ENCODE data around the gene CARD14. TPM values are rescaled to one million over a fixed set of nuclear protein-coding genes. Genes with fewer than 3 reads are reported as not detected.
"Not testable (repeated sequence)": the region's sequence is repeated elsewhere in the genome, so short reads cannot be mapped to it uniquely, and the experiment has no call there.

CARD14 gene
- total RNA-seq, 1 donor from 2014 or later, result 0.34 TPM

- DNase-seq, result no peak
Observed at GRCh38 chr17:80227666-80228065, 57.8 kb downstream of the CARD14 start.

GRCh38 chr17:80228477-80228876, 58.6 kb downstream of the CARD14 start:
- no peak for DNase-seq

GRCh38 chr17:80229011-80229410, 59.2 kb downstream of the CARD14 start:
- no peak for DNase-seq

GRCh38 chr17:80232438-80232837, 62.6 kb downstream of the CARD14 start:
- no peak for DNase-seq

GRCh38 chr17:80233202-80233601, 63.4 kb downstream of the CARD14 start:
- DNase-seq, result no peak

- DNase-seq, result no peak
Observed at GRCh38 chr17:80236911-80237310, 67.1 kb downstream of the CARD14 start.

- no peak for DNase-seq
Observed at GRCh38 chr17:80237386-80237785, 67.6 kb downstream of the CARD14 start.

- DNase-seq, result no peak
Observed at GRCh38 chr17:80242505-80242904, 72.7 kb downstream of the CARD14 start.

GRCh38 chr17:80243526-80244433, 74.0 kb downstream of the CARD14 start:
- DNase-seq, result no peak

- DNase-seq, result not testable (repeated sequence)
Observed at GRCh38 chr17:80244448-80244847, 74.6 kb downstream of the CARD14 start.

- DNase-seq, result no peak
Observed at GRCh38 chr17:80244871-80245509, 75.2 kb downstream of the CARD14 start.

GRCh38 chr17:80245566-80246265, 75.9 kb downstream of the CARD14 start:
- no peak for DNase-seq

- no peak for DNase-seq
Observed at GRCh38 chr17:80246266-80246681, 76.4 kb downstream of the CARD14 start.

GRCh38 chr17:80246726-80247125, 76.9 kb downstream of the CARD14 start:
- DNase-seq, result no peak

- no peak for DNase-seq
Observed at GRCh38 chr17:80247561-80247960, 77.7 kb downstream of the CARD14 start.

- no peak for DNase-seq
Observed at GRCh38 chr17:80248001-80248893, 78.4 kb downstream of the CARD14 start.

GRCh38 chr17:80248894-80249710, 79.3 kb downstream of the CARD14 start:
- DNase-seq, result no peak

- DNase-seq, result no peak
Observed at GRCh38 chr17:80251966-80252365, 82.1 kb downstream of the CARD14 start.

GRCh38 chr17:80252871-80253270, 83.0 kb downstream of the CARD14 start:
- peak; percentile 52 for DNase-seq

- DNase-seq, result no peak
Observed at GRCh38 chr17:80253631-80254395, 84.0 kb downstream of the CARD14 start.
